ENCODE results near the gene SLC24A3. TPM values are rescaled to one million over a fixed set of nuclear protein-coding genes. Genes with fewer than 3 reads are reported as not detected.

The SLC24A3 gene
- polyA plus RNA-seq, 1 experiment = 1.7 TPM

- no peak for TF ChIP-seq CTCF (IDR thresholded peaks at IDR 0.05; ENCODE audit: insufficient read depth, low read depth, low read length)
- Histone ChIP-seq H3K4me3 (ENCODE audit: low read depth, low read length) (no peak overlapping the region), H3K36me3 (ENCODE audit: control insufficient read depth, insufficient read depth, low read length) (no peaks in the 10 kb centered on the region), H3K27me3 (ENCODE audit: control insufficient read depth, insufficient read depth, low read length) (no peaks in the 10 kb centered on the region)
- ChIA-PET CTCF (no interaction called here), POLR2A (no interaction called here)
- no peak for DNase-seq (ENCODE audit: low read depth)
These were observed 217.1 kb downstream of the SLC24A3 start for GRCh38 chr20:19429538-19429937.

DNA sequence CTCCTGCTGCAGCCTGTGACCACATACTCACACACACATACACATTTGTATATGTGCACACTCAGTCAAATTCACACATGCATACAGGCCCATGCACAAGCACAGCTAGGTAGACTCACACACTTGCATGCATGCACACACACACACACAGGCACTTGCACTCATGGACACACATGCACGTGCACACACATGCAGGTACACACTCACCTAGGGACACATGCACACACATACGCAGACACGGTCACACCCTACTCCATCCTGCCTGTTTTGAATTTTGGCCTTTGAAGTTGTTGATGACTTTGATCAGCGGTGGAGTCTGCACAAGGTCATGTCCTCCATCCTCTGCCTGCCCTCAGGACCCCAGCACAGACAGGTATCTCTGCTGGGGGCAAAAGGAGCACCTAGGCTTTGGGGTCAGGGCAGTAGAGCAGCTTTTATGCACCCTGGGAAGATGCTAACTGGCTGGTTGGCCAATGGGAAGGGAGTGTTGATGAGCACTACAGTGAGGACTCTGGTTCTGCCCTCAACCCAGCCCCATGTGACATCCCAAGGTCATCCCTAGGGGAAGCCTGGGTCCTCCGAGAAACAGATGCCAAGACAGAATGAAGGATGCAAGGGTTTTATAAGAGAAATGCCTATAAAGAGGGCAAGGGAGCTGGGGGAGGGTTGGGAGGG lies 218.3 kb downstream of the SLC24A3 start:
- Histone ChIP-seq H3K36me3 (ENCODE audit: control insufficient read depth, insufficient read depth, low read length) (no peaks in the 10 kb centered on the region), H3K27me3 (ENCODE audit: control insufficient read depth, insufficient read depth, low read length) (no peaks in the 10 kb centered on the region), H3K4me3 (ENCODE audit: low read depth, low read length) (no peak overlapping the region)
- ChIA-PET CTCF (no interaction called here), POLR2A (no interaction called here)
- DNase-seq (ENCODE audit: low read depth) = no peak
- TF ChIP-seq CTCF (IDR thresholded peaks at IDR 0.05; ENCODE audit: insufficient read depth, low read depth, low read length) = no peak

- no peak overlapping the region for H3K4me3 ChIP-seq (ENCODE audit: low read depth, low read length)
- POLR2A ChIA-PET = no interaction called here
- CTCF ChIA-PET = no interaction called here
- H3K36me3 ChIP-seq (ENCODE audit: control insufficient read depth, insufficient read depth, low read length) = no peaks in the 10 kb centered on the region
- H3K27me3 ChIP-seq (ENCODE audit: control insufficient read depth, insufficient read depth, low read length) = no peaks in the 10 kb centered on the region
- no peak for DNase-seq (ENCODE audit: low read depth)
- no peak for TF ChIP-seq CTCF (IDR thresholded peaks at IDR 0.05; ENCODE audit: insufficient read depth, low read depth, low read length)
These were observed 218.9 kb downstream of the SLC24A3 start for GRCh38 chr20:19431316-19431700.

- DNase-seq (ENCODE audit: low read depth) = no peak
- POLR2A ChIA-PET = no interaction called here
- H3K36me3 ChIP-seq (ENCODE audit: control insufficient read depth, insufficient read depth, low read length) = no peaks in the 10 kb centered on the region
- CTCF ChIA-PET = no interaction called here
- H3K4me3 ChIP-seq (ENCODE audit: low read depth, low read length) = no peak overlapping the region
- H3K27me3 ChIP-seq (ENCODE audit: control insufficient read depth, insufficient read depth, low read length) = no peaks in the 10 kb centered on the region
- no peak for TF ChIP-seq CTCF (IDR thresholded peaks at IDR 0.05; ENCODE audit: insufficient read depth, low read depth, low read length)
These were observed 219.5 kb downstream of the SLC24A3 start for GRCh38 chr20:19431906-19432305.

DNA sequence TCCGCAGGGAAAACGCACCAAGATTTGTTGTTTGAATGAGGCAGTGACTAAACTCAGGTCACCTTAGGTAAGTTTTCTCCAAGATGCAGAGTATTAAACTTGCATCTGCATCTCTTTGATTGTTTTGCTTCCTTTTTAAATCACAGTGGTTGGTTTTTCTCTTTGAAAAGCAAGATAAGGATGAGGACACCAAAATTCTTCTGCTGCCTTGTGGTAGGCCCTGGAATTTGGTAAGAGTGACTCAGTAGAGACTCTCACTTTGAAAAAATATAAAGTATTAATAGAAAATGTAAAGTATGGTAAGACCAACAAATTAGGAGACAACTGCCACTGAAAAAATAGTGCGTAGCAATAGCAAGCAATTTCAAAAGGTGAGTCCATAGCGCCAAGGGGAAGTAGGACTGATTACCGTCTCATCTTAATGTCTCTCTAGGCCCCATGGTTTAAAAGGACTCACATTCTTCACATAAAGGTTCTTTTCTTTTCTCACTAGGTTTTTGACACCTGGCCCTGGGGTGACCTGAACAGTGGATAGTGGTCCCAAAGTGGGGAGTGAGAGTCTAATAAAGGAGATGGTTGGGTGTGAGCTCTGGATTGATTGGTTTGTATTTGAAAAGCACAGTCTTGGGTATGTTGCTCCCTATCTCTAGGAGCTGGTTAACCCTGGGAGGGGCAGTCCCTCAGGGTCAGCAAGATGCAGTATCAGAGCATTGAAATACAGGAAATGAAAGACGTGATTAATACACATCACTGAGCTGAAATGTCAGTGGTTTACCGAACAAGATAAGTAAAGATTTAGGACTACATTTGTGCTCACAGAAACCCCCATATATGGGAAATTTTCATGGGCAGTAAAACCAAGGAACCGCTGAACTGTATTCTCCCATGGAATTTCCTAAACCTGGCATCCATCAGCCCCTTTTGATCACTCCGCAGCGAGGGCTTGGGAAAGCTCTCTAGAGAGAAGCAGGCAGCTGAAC lies 221.2 kb downstream of the SLC24A3 start:
- H3K27me3 ChIP-seq (ENCODE audit: control insufficient read depth, insufficient read depth, low read length) = no peaks in the 10 kb centered on the region
- CTCF ChIA-PET = interaction anchor here (0.5 to 1.1 kb wide), 5 partner anchors 8 to 227 kb away, joined by 3 read pairs; no protein-coding TSS in a partner anchor
- no peak overlapping the region for H3K4me3 ChIP-seq (ENCODE audit: low read depth, low read length)
- DNase-seq (ENCODE audit: low read depth) = peak; percentile 34
- TF ChIP-seq CTCF (IDR thresholded peaks at IDR 0.05; ENCODE audit: insufficient read depth, low read depth, low read length) = no peak
- POLR2A ChIA-PET = no interaction called here
- no peaks in the 10 kb centered on the region for H3K36me3 ChIP-seq (ENCODE audit: control insufficient read depth, insufficient read depth, low read length)

Data from BJ (cell line).